Hindlimb muscle (tissue), 1 donor: ENCODE data around the gene HTRA1. TPM values are rescaled to one million over a fixed set of nuclear protein-coding genes. Genes with fewer than 3 reads are reported as not detected.

Source experiments
- DNase-seq: peaks from one replicate; pipeline ENCODE4 v3.0.0-alpha.2; 2013
- polyA plus RNA-seq: library from polyadenylated mRNA; unstranded; fragments of 120-200 nt; gene quantifications from one replicate; pipeline ENCODE4 v1.2.1, GENCODE V29; 2013; ENCODE audit not compliant: insufficient read length

The HTRA1 gene
- polyA plus RNA-seq, 1 donor = 58.6 TPM

DNA sequence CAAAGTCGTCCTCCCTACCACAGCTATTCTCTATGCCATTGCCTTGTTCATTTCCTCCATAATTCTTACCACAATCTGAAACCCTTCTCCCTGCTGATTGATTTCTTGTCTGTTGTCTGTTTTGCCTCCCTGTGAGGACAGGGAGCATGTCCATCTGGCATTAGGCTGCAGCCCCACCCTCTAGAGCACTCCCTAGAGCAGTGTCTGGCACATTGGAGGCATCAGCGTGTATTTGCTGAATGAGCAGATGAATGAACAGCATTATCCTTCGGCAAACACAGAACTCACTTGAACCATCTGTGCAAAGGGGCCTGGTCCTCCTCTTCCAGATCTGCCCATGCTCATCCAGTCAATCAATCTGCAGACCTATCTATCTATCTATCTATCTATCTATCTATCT is 94.1 kb downstream of the HTRA1 start:
- DNase-seq = no peak

DNA sequence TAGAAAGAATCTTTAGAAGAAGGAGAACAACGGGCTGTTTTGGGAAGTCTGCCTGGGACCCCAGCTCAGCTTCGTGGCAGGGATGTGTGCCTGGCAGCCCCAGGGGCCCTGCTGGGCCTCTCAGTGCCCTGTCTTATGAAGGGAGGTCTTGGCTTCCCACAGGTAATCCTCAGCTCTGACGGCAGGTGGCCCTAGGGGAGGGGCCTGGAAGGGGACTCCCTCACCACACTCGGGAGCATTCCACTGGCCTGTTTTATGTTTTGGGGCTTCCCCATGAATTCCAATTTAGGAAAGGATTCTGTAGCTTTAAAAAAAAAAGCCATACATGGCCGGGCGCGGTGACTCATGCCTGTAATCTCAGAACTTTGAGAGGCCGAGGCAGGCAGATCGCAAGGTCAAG is 96.2 kb downstream of the HTRA1 start:
- DNase-seq = no peak

DNA sequence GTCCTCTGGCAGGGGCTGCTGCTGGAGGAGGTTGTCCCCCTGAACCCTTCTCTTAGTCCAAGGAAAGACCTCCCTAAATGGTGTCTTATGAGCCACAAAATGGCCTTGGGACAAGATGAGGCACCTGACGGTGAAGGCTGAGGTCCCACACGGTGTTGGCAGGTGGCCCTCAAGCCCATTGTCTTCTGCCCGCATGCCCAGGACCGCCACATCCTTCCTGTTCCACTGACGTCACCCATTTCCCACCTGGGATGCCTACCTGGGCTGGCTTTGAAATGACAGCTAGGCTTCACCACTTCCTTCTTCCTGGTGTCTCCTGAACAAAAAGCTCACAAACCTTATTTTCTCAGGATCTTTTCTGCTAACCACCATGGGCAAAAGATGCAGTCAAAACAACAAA is 97.1 kb downstream of the HTRA1 start:
- DNase-seq = no peak

DNA sequence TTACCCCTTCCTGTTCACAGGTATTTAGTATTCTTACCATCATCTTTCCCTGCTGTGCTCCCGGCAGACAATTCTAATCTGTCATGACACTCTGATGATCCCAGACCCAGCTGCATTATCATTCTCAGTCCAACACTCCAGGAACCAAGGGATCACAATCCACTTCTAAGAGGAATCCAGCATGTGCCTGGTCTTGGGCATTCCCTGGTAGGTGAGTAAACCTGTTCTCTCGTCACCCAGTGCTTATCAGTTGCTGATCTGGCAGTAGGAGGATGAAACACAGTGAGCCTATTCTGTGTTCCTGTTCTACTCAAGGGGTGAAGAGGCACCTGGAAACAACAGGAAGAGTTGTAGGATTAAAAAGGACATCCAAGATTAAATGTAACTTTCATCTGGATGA is 97.9 kb downstream of the HTRA1 start:
- no peak for DNase-seq

DNA sequence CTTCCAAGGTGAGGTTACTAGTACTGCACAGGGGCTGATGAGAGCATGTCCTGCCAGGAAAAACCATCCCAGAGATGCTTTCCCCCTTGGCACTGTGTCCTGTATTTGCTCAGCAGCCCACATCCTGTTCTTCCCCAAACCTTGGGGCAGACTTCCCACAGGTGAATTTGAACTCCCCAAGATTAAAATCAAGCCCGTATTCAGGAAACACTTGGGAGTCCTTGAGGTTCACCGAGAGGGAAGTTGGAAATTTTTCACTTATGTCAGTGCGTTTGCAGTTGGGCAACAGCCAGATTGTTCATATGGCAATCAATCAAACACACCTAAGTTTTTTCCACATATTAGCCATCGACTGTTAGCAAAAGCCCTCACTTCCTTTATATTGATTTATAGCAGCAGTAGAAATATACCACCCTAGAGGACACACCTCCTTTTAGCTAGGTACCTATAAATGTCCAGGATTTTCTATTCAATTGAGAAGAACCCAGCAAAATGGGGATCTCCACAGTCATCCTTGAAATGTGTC is 99.0 kb downstream of the HTRA1 start, which contains the start of gene DMBT1:
Gene DMBT1 (plus strand): TSS at position 476 of the 526 bp plus-strand sequence. CDS start 17 bp downstream, at position 493.
- no peak for DNase-seq

DNA sequence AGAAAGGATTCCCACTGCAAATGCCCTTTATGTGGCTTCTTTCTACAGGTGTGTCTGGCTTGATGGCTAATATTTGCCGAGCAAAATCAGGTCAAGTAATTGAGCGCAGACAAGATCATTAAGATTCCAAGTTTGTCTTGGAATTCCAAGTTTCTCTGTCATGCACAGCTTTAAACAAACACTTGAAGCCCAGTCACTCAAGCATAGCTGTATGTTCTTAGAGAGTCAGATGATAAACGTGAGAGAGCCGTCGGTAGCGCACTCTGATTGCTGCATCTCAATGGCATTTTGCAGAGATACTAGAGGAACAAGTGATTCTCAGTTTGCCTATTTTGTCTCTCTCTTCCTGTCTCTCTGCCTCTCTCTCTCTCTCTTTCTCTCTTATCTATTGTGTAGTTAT is 99.9 kb downstream of the HTRA1 start:
- DNase-seq = no peak

DNA sequence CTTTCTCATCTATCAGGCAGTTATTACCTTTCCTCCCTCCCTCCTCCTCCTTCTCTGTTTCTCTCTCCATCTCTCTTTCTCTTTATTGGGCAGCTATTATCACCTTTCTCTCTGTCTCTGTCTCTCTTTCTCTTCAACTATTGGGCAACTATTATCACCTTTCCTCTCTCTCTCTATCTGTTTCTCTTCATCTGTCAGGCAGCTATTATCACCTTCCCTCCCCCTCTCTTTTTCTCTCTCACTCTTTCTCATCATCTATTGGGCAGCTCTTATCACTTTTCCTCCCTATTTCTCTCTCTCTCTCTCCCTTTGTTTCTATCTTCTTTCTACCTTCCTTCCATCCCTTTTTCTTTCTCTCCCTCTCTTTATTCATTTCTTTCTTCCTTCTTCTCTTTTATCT is 100.4 kb downstream of the HTRA1 start:
- DNase-seq = no peak

Other genes with a start within 250 kb of the HTRA1 start
- 0.39 TPM for gene BTBD16, start 190.3 kb upstream of the HTRA1 start, polyA plus RNA-seq
- gene PLEKHA1, start 86.8 kb upstream of the HTRA1 start, polyA plus RNA-seq = 30.8 TPM
- gene ARMS2, start 6.9 kb upstream of the HTRA1 start, polyA plus RNA-seq = not detected
- 0.03 TPM for gene DMBT1, start 99.2 kb downstream of the HTRA1 start, polyA plus RNA-seq
- not detected for gene C10orf120, start 238.3 kb downstream of the HTRA1 start, polyA plus RNA-seq